K562 (cell line): ENCODE results near the gene ADRB1.

Source experiments
- HNRNPK ChIP-seq: fragments of 200-400 bp; formaldehyde crosslinking; IDR thresholded peaks from one replicate; pipeline ENCODE4 v1.6.1; 2018; ENCODE audit warnings: mild to moderate bottlenecking, low read depth, low read length; ENCODE audit not compliant: poor library complexity, severe bottlenecking
- POLR2A ChIP-seq: fragments of 450-650 bp; conservative IDR thresholded peaks from 2 replicates; pipeline ENCODE4 v1.6.1; 2016
- TF ChIP-seq, protein P1 (sequence below), 2 experiments: IDR thresholded peaks; 2 replicates each; pipeline ENCODE4 v1.6.1; 2011; ENCODE audit warnings: borderline replicate concordance in 1 of 2, control low read depth in 1 of 2, low read depth in 1 of 2, low read length in 1 of 2, mild to moderate bottlenecking in 1 of 2, mixed read lengths in 1 of 2, moderate library complexity in 1 of 2; ENCODE audit not compliant: insufficient read depth in 1 of 2, insufficient read length in 1 of 2, poor library complexity in 1 of 2, severe bottlenecking in 1 of 2; ENCODE audit errors: extremely low read depth in 1 of 2

DNA sequence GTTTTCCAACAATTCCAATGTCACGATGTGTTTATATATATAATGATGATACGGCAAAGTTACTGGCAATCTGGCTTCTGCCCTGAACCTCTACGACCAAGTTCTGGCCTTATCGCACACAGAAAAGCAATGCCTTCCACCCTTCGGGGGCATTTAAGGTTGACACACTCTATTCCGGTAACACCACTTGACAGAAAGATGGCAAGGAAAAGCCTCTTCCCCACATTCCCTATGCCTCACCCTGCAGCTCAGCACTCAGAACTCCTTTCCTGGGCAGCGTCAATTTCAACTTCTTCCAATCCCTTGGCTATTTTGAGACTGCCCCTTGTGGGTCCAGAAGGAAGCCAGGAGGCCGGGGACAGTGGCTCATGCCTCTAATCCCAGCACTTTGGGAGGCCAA is 2.5 kb upstream of the ADRB1 start:
- TF ChIP-seq HNRNPK: no peak
- TF ChIP-seq, protein P1, sequence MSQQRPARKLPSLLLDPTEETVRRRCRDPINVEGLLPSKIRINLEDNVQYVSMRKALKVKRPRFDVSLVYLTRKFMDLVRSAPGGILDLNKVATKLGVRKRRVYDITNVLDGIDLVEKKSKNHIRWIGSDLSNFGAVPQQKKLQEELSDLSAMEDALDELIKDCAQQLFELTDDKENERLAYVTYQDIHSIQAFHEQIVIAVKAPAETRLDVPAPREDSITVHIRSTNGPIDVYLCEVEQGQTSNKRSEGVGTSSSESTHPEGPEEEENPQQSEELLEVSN (IDR thresholded peaks at IDR 0.05; ENCODE audit: borderline replicate concordance in 1 of 2, extremely low read depth in 1 of 2, insufficient read depth in 1 of 2, insufficient read length in 1 of 2, low read depth in 1 of 2, low read length in 1 of 2, poor library complexity in 1 of 2, severe bottlenecking in 1 of 2): no peak
- no peak for TF ChIP-seq POLR2A
